Ishikawa (cell line): ENCODE measurements around the gene SPINT2.

Source experiments
- CEBPB ChIP-seq: IDR thresholded peaks from 2 replicates; pipeline ENCODE4 v1.6.1; 2012
- CREB1 ChIP-seq: IDR thresholded peaks from 2 replicates; pipeline ENCODE4 v1.6.1; 2012; ENCODE audit warnings: low read depth
- EGR1 ChIP-seq: IDR thresholded peaks from 2 replicates; pipeline ENCODE4 v1.6.1; 2012
- EP300 ChIP-seq: IDR thresholded peaks from 2 replicates; pipeline ENCODE4 v1.6.1; 2012; ENCODE audit warnings: borderline replicate concordance
- FOXM1 ChIP-seq: IDR thresholded peaks from 2 replicates; pipeline ENCODE4 v1.6.1; 2012; ENCODE audit warnings: low read depth, borderline replicate concordance
- NFIC ChIP-seq: IDR thresholded peaks from 2 replicates; pipeline ENCODE4 v1.6.1; 2012
- TCF12 ChIP-seq: IDR thresholded peaks from 2 replicates; pipeline ENCODE4 v1.6.1; 2012; ENCODE audit warnings: low read depth
- YY1 ChIP-seq: IDR thresholded peaks from 2 replicates; pipeline ENCODE4 v1.6.1; 2012; ENCODE audit warnings: low read depth
- TF ChIP-seq, protein P1 (sequence below): IDR thresholded peaks from 2 replicates; pipeline ENCODE4 v1.6.1; 2012; ENCODE audit warnings: low read depth, mild to moderate bottlenecking
- TF ChIP-seq, protein P2 (sequence below): IDR thresholded peaks from 2 replicates; pipeline ENCODE4 v1.6.1; 2012

DNA sequence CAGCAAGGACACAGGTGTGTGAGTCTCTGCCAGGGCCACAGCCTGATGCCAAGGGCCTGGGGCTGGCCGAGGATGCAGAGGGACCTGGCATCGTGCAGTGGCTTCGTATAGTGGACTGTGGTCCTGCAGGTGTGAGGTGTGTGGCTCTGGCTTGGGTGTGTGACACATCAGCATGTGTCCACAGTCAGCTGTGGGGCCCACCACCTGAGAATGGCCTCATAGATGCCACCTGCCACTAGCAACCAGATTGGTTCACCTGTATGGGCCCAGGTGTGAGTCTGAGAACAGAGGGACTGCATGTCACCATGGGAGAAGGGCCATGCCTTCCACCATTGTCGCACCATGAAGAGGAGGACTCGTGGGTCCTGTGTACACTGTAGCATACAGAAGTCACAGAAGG lies 10.6 kb upstream of the SPINT2 start:
- TF ChIP-seq CREB1 (no peak), YY1 (no peak), NFIC (no peak), EP300 (no peak), EGR1 (no peak), CEBPB (no peak), FOXM1 (no peak), TCF12 (no peak)
- TF ChIP-seq, protein P1, sequence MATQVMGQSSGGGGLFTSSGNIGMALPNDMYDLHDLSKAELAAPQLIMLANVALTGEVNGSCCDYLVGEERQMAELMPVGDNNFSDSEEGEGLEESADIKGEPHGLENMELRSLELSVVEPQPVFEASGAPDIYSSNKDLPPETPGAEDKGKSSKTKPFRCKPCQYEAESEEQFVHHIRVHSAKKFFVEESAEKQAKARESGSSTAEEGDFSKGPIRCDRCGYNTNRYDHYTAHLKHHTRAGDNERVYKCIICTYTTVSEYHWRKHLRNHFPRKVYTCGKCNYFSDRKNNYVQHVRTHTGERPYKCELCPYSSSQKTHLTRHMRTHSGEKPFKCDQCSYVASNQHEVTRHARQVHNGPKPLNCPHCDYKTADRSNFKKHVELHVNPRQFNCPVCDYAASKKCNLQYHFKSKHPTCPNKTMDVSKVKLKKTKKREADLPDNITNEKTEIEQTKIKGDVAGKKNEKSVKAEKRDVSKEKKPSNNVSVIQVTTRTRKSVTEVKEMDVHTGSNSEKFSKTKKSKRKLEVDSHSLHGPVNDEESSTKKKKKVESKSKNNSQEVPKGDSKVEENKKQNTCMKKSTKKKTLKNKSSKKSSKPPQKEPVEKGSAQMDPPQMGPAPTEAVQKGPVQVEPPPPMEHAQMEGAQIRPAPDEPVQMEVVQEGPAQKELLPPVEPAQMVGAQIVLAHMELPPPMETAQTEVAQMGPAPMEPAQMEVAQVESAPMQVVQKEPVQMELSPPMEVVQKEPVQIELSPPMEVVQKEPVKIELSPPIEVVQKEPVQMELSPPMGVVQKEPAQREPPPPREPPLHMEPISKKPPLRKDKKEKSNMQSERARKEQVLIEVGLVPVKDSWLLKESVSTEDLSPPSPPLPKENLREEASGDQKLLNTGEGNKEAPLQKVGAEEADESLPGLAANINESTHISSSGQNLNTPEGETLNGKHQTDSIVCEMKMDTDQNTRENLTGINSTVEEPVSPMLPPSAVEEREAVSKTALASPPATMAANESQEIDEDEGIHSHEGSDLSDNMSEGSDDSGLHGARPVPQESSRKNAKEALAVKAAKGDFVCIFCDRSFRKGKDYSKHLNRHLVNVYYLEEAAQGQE: no peak
- TF ChIP-seq, protein P2, sequence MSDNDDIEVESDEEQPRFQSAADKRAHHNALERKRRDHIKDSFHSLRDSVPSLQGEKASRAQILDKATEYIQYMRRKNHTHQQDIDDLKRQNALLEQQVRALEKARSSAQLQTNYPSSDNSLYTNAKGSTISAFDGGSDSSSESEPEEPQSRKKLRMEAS: no peak
